ENCODE measurements around the gene ITPKB.
"Not testable (repeated sequence)": the region's sequence is repeated elsewhere in the genome, so short reads cannot be mapped to it uniquely, and the experiment has no call there.

Gene ITPKB

DNA sequence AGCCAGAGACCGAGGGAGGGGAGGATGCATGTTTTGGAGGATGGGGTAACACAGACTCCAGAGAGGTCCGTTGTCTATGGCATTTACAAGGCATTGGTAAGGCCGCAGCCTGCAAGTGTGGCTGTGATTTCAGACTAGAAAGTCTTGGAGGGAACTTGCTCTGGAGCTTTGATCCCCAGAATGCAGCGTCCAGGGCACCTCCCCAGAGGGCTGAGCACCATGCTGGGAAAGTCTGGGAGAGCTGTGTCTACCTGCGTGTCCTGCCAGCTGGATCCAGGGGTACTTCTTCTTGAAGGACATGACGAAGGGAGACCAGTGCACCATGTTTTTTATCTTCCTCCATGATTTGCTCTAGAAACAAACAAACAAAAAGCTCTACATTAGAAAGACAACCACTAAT lies 90.7 kb downstream of the ITPKB start:
- no peak for DNase-seq

DNA sequence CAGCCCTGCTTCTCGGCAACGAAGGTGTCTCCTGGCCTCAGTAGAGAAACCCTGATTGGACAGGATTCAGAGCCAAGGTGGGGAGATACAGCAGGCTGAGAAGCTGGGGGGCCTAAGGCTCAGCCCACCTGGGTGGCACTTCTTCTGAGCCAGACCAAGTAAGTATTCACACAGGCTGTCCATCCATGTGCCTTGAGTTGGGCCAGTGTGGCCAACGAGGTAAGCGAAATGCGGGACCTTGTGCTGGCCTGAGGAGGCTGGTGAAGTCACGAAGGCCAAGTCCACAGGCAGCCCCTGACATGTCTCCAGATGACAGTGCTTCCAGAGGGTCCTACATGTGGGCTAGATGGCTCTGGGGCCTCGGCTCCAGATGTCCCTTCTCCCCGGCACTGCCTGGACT lies 91.4 kb downstream of the ITPKB start:
- no peak for DNase-seq

DNA sequence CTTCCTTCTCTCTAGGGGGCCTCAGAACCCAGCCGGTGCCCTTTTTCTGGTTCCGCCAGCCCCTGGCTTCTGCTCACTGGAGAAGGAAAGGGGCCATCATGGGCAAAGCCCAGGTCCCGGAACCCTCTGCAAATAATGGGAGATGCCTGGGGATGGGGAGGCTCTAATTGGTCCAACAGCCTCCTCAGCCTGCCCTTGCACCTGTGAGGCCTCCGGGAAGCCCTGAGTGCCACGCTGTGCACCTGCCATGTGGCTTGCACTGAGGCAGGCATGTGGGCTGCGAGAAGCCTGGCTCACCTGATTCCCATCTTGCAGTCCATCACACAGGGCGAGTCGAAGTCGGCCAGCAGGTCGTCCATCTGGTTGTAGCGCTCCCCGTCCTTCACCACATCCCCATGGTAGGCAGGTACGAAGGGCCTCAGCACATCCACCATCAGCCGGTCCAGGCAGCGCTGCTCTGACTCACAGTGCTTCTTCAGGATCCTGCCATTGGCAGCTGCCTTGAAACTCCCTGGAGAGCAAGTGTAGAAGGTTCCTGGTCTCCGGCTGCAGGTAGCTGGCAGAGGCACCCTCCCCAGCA lies 92.1 kb downstream of the ITPKB start:
- no peak for DNase-seq

DNA sequence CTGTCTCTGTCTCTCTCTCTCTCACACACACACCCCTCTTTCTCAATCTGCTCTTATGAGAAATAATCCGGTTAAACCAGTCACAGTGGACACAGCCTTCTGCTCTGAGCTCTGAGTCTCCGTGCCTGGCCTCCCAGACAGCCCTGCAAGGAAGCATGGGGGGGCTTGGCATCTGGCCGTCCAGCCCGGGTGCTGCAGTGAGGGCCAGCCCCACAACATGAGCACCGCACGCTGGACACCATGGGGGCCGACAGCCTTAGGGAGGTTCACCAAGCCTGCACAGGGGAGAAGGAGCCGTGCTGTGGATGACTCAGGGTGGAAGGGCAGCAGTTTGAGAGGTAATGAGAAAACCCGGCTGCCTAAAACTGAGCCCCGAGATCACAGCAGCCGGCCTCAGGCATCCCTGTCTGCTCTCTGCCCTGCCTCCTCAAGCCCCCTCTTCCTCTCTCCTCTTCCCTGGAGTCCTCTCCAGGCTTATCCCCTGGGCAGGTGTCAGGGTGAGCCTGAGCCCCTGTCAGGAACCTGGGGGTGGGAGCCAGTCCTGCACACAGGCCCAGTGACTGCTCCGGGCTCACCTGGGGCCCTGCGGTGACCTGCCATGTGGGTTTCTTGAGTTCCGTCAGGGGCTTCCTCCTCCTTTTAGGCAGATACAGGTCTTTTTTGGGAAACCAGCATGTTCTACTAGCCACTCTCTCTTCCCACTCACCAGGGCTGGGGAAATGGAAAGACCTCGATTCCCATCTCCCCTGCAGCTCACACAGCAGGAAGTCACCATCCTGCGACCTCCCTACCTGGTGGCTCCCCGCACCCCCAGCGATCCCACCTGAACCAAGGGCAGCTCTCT lies 92.8 kb downstream of the ITPKB start:
- no peak for DNase-seq

DNA sequence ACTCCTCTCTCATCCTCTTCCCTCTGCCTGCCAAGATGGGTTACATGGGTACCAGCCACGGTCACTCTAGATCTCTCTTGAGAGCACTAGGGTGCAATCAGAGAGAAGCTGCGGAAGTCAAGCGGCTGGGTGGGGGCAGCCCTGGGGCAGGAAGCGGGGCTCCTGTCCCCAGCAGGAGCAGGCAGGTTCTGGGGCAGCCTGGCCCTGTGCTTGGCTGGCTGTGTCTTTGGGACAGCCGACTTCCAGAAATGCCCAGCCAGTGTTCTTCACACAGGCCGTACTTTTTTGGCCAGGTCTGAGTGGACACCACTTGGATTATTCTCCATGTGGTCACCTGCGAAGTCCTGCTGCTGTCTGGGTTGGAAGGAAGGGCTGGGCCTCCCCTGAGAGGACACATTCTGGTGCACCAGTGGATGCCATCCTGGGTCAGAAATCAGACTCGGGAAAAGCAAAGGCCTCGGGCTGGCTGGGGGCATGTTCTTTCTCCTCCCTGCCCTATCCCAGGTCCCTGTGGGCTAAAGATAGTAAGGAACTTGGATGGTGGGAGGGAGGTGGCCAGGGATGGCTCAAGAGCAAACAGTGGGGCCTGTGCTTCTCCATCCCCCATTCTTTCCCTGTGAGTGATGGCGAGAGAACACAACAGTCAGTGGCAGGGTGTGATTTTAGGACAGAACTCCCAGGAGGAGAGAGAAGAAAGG lies 93.7 kb downstream of the ITPKB start:
- no peak for DNase-seq

DNA sequence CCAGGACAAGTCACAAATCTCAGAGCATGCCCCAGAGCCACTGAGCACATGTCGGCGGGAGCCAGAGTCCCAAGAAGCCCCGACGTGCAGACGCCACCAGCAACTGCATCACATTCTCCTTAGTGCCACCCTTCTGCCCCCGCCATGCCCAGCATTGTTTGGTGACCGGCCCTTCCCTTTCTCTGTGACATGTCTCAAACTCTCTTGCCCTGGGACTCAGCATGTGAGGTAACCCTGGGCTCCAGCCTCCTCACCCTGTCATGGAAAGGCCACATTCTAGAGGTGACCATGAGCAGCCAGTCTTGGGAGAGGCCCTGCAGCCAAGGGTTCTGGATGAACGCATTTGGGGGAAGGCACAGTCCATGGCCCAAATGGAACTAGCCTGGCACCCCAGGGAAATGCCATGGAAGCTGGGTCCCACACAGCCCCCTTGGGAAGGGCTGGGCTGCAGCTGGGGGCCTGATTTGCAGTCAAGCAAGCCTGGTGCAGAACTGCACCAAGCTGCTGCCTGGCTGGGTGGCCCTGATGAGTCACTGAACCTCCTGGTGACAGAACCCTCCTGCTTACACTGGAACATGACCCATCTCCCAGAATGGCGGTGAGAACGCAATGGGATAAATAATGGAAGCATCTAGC lies 94.4 kb downstream of the ITPKB start:
- peak; percentile 31 for DNase-seq

DNA sequence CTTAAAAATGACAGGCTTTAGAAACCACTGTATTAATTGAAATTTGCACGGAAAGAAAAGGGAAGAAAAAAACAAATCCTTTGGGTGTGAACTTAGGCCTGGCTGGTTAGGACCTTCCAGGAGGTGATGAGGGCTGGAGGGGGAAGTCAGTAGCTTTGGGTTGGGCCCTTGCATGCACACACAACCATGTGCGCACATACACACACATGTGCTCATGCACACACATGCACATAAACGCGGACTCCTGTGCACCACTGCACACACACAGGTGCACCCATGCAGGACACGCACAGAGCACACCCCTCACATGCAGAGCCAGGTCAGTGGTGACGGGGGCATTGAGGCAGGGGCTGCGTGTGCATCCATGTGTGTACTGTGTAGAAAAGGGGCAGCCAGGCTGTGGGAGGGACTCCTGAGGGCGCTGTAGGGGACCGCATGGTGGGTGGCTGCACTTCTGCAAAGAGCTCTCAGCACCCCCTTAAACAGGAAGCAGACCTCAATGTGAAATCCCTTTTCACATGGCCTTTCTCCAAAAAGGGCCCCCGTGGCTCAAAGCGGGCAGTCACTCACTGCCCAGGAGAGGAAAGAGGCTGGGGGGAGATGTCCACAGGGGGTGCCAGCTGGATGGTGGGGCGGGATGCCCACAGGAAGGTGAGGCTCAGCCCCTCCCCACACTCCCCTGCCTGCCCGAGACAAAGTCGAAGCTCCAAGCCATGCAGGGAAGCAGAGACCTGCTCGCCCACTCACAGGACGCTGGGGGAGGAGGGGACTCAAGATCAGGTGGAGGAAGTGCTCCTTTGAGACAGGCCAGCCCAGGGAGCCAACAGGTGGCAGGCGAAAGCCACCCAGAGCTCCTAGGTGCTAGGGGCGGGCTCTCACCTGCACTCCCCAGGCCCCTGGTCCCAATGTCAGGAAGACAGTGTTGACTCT lies 95.2 kb downstream of the ITPKB start:
- DNase-seq = peak; percentile 67

DNA sequence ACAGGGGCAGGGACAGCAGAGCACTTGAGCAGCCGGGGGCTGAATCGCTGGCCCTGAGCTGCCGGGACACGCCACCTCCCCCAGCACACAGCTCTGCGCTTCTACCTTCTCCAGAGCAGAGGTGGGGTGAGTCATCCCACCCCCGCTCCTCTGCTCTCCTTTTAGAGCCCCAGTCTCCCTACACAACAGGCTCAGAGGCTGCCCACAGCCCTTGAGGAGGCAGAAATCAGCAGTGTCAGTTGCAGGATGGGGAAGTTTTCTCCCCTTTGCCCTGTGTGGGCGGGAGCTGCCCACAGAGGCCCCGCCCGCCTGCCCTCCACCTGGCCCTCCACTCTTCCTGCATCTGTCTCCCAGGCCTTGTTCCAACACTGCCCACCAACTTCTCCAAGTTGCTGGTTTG lies 95.9 kb downstream of the ITPKB start:
- DNase-seq = peak; percentile 66

DNA sequence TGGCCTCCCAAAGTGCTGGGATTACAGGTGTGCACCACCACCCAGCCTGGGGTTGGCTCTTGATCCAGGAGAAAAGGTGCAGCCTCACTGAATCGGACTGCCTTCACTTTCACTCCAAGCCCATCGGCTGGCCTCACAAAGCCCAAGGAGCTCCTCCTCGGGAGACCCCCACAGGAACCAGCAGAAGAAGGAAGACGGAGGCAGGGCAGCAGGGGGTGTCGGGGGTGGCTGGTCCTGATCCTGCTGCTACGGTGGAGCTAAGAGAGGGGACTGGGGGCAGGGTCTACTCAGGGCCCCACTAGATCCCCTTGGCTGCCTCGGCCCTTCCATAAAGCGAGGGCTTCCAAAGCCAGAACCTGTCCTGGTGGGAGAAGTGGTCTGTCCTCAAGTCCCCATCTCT lies 96.7 kb downstream of the ITPKB start:
- no peak for DNase-seq

DNA sequence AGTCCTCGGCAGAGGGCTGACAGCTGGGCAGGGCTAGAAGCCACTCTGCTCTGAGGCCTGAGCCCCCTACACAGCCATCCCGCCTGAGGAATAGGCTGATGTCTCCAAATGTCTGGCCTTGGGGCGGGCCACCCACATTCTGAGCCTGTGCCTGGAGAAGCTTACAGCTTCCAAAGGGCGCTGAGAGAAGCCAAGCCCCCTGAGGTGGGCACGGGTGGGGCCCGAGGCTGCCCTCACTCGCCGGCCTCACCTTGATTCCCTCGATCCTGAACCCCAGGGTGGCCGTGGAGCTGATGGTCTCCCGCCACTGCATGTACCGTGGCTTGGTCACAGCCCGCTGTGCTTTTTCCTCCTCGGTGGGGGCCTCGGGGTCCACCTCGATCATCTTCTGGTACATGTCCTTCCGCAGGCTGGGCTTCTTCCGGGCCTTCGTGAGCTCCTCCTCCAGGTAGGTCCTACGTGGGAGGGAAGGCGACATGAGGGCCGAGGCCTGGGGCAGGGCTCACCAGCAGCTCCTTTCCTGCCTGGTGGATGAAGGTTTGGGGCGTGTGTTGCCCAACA lies 97.3 kb downstream of the ITPKB start:
- DNase-seq = no peak

DNA sequence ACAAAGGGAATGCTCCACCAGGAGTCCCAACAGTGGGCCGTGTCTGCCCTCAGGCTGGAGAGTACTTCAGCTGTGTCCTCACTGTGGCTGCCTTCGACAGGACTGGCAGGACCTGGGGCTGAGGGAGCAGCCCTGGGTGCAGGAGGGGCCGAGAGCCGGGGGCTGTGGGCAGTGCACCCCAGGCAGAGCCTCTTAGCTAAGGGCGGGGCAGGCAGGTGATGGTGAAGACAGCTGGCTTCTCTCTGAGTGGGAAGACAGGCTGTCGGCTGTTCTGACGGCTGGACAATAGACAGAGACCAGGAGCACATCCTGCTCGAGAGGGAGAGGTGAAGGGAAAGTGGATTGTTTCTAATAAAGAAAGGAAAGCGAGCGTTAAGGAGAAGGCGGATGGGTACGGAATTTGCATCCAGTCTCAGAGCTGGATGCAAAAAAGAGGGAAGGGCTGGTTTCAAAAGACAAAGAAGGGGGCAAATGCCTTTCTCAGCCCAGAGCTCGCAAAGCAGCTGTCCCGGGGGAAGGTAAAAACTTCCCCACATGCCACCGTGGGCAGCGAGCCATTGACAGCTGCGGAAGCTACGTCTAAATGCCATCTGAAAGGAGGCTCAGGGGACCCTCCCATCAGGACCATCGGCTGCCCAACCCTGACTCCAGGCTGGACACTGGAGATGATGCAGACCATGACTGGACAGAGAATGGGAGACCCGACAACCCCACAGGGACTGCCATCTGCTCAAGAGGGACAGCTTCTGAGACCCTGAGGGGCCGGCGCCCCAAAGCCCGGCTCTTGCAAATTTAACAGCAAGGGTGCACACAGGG lies 98.6 kb downstream of the ITPKB start:
- no peak for DNase-seq

DNA sequence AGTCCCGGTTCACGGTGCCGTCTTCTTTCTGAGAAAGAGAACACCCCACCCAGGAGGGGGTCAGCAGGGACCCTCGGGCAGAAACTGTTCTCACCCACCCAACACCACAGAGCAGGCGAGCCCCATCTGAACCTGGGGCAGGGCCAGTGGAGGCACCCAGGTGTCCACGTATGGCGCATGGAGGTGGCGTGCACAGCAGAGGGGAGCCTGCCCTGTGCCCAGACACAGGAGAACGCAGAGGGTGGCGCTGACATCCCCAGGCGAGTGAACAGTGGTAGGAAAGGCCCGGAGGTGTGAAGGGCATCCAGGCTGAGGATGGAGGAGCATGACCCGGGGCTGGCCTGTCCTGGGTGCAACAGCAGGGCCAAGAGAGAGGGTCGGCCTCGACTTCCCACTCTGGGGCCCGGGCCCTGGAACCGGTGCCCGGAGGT lies 99.4 kb downstream of the ITPKB start:
- DNase-seq = no peak

DNA sequence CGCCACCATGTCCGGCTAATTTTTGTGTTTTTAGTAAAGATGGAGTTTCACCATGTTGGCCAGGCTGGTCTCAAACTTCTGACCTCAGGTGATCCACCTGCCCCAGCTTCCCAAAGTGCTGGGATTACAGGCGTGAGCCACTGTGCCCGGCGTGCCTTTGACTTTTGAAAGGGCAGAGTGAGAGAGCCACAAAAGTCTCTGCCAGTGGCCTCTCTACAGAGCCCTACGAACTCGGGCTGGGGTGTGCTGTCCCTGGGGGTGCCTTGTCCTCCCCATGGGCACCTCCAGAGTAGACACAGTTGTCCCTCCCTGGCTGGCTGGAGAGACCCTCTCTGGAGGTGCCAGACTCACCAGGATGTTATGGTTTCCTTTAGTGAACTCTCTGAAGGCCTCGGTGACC lies 99.9 kb downstream of the ITPKB start:
- DNase-seq = not testable (repeated sequence)

DNA sequence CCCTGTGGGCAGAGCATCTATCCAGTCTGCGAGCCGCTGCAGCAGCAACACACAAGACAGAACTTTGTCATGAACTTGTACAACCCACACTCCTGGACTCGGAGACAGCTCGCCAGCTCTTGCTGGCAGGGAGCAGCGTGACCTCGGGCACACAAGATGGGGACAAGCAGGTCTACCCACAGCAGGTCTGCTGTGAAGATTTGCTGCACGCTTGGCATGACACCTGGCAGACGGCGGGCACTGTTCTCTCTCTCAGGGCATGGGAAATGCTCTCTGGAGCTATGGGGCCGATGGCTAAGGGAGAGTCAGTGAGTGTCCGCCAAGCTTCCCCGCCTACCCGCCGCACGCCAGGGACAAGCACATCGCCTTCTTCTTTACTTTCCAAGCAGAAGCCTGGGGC lies 100.5 kb downstream of the ITPKB start:
- no peak for DNase-seq

DNA sequence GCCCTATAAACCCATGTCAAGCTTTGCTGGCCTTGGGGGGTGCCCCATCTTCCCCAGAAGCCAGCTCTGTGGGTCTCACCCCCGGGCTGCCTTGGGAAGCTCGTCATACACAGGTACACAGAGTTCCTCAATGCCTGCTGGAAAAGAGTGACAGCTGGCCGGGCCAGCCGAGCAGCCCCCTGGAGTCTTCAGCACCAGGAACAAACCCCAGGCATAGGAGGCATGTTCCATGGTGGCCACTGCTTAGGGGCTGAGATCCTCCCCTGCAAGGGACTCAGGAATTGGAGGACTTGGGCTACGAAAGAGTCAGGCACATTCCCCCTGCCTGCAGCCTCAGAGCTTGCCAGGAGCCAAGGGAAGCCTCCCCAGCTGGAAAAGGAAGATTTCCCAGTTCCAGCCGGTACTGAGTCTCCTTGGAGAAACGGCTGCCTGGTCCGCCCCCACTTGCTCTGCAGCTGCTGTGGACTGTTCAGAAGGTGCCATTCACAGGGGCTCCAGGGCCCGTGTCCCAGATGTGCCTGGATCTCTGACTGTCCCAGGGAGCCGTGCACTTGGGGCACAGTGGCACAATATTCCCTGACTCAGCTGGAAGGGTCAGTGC lies 101.0 kb downstream of the ITPKB start:
- no peak for DNase-seq

DNA sequence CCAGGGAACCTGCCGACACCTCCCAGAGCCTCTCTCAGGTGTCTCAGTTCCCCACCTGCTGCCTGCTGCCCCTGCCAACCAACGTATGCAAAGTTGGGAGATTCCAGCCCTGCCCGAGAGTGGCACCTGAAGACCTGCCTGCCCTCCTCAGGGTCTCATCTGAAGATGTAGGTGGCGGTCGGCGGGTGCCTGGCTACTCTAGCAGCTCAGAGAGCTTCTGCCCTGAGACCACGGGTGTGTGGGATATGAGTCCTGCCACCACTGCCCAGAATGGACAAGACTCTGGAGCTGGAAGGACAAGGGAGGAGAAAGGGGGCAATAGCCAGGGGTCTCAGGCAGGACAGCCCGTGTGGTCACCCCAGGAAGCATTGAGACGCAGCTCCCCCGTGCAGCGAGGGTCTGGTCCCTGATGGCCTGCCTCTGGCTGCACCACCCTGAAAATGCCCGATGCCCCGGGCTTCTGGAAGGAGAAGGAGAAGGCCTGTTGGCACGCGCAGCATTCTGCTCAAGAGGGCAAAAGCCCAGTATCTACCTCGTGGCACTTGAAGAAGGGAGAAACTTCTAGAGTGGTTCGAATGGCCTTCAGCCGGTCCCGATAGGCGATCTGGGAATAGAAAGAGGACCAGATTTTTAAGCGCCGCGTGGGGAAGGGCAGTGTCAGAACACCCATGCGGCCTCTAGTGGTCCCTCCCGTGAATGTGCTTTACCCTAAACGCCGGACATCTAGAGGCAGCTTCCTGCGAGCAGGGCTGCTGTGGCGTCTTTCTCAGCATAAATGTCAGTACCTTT lies 101.7 kb downstream of the ITPKB start:
- no peak for DNase-seq

DNA sequence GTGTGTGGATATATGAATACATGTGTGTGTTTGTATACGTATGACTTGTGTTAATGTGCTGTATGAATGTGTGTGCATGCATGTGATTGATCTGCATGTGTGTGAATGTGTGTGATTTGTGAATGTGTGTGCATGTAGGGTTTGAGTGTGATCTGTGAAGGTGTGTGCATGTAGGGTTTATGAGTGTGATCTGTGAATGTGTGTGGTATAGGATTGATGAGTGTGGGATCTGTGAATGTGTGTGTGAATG lies 102.3 kb downstream of the ITPKB start:
- DNase-seq = no peak

DNA sequence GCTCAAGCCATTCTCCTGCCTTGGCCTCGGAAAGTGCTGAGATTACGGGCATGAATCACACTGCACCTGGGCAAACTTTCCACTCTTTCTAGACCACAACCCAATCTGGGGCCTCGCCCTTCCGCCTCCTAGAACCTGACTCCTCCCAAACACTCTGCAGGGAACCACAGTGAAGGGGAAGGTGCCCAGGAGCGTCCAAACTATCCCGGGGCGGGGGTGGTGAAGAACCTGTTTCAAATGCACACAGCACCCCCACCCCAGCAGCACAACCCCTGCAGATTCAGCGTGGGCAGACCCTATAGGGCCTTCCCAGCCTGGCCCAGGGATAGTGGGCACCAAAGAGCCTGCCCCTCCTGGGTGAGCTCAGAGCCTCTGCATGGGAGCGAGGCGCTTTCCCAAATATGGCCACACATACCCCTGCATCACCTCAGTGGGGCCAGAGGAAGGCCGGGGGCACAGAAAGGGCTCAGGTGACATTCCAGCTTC lies 103.6 kb downstream of the ITPKB start:
- no peak for DNase-seq

DNA sequence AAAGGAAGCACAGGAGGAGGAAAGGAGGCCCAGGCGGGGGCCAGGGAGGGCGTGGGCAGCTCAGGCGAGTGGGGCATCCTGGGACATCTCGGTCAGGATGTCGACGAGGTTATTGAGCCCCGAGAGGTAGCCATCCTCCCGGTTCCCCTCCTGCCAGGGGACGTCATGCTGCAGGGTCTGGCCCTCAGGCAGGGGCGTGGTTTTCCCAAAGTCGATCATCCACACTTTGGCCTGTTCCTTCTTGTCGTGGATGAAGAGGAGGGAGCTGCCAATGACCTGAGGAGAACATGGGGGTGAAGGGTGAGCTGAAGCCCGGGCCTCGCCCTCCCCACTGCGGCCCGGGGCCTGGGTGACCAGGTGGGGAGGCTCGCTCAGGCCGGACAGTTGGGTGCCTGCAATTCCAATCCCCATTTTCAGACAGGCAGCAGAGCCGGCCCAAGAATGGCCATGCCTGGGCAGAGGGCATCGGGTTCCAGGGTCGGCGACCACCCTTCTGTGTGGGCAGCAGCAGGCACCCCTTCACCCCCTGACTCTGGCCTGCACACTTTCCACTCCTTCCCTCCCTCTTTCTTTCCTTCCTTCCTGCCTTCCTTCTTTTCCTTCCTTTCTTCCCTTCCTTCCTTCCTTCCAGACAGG lies 104.4 kb downstream of the ITPKB start:
- no peak for DNase-seq

DNA sequence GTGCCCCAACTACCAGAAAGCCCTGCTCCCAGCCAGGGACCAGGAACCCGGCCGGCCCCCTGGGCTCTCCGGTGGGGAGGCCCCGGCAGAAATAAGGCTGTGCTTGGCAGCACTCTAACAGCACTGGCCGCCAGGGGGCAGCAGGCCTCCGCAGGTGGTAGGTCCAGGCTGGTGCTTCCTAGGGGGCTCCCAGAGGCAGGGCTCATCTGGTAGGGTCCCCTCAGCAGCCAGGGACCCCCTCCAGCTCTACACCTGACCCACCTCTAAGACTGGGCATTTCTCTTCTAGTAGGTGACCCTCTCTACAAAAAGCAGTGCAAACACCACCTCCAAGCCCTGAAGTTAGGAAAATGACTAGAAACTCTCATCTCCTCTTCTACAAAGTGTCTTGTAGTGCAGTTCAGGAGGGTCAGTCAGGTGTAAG lies 104.9 kb downstream of the ITPKB start:
- peak; percentile 67 for DNase-seq

Measured in inflammatory macrophage treated with lipopolysaccharide for 4 hours (primary cell).